Measurements from ENCODE around the gene TAS2R39. TPM values are rescaled to one million over a fixed set of nuclear protein-coding genes. Genes with fewer than 3 reads are reported as not detected.

Gene TAS2R39
- total RNA-seq, 2 experiments from 2014 or later, result not detected

DNA sequence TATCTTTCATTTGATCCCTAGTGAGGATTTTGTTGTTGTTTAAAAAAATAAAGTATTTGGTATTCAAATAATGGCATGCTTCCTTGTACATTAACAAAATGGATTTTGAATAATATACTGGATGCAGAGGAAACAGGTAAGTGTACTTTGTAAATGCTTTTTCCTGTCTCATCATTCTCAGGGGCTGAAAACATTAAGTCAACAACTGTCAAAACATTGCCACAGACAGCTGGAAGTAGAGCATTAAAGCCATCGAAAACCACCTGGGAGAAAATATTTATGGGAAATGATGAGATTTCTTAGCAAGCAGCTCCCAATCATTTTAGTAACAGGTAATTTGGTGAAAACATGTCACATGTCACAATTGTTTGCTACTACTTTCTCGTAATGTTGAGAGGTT lies 10.7 kb downstream of the TAS2R39 start:
- ChIA-PET POLR2A (no interaction called here), CTCF (no interaction called here)
- DNase-seq (no peak), ATAC-seq (ENCODE audit: poor library complexity) (no peak)
- Histone ChIP-seq H3K27me3 (ENCODE audit: control insufficient read depth in 1 of 2, insufficient read depth in 2 of 2, low read length in 2 of 2) (no peaks in the 10 kb centered on the region), H3K36me3 (ENCODE audit: insufficient read depth, low read length) (no peaks in the 10 kb centered on the region), H3K27ac (ENCODE audit: low read depth in 1 of 2, low read length in 2 of 2) (no peak overlapping the region), H3K9me3 (ENCODE audit: control insufficient read depth in 1 of 2, insufficient read depth in 1 of 2, low read length in 2 of 2) (no peaks in the 10 kb centered on the region), H3K4me3 (ENCODE audit: low read length) (no peak overlapping the region), H3K4me1 (ENCODE audit: insufficient read depth, low read length) (no peaks in the 10 kb centered on the region)
- Mint-ChIP-seq H3K9me3 (no peaks in the 10 kb centered on the region), H3K27me3 (peaks cover 4% of the 10 kb centered on the region), H3K4me1 (ENCODE audit: low read depth) (no peaks in the 10 kb centered on the region), H3K36me3 (ENCODE audit: low read depth) (no peaks in the 10 kb centered on the region), H3K4me3 (no peak overlapping the region), H3K27ac (no peak overlapping the region)
- TF ChIP-seq, protein P1, sequence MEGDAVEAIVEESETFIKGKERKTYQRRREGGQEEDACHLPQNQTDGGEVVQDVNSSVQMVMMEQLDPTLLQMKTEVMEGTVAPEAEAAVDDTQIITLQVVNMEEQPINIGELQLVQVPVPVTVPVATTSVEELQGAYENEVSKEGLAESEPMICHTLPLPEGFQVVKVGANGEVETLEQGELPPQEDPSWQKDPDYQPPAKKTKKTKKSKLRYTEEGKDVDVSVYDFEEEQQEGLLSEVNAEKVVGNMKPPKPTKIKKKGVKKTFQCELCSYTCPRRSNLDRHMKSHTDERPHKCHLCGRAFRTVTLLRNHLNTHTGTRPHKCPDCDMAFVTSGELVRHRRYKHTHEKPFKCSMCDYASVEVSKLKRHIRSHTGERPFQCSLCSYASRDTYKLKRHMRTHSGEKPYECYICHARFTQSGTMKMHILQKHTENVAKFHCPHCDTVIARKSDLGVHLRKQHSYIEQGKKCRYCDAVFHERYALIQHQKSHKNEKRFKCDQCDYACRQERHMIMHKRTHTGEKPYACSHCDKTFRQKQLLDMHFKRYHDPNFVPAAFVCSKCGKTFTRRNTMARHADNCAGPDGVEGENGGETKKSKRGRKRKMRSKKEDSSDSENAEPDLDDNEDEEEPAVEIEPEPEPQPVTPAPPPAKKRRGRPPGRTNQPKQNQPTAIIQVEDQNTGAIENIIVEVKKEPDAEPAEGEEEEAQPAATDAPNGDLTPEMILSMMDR (IDR thresholded peaks at IDR 0.05), result no peak
- intact Hi-C loops (cut with DNase I, micrococcal nuclease), result no loop called here

DNA sequence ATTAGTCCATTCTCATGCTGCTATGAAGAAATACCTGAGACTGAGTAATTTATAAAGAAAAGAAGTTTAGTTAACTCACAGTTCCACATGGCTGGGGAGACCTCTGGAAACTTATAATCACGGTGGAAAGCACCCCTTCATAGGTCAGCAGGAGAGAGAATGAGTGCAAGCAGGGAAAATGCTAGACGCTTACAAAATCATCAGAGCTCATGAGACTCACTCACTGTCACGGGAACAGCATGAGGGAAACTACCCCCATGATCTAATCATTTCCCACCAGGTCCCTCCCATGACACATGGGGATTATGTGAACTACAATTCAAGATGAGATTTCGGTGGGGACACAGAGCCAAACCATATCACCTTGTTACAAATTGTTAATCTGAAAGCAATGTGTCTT lies 15.8 kb downstream of the TAS2R39 start:
- Mint-ChIP-seq H3K27me3 (peaks cover 25% of the 10 kb centered on the region), H3K27ac (no peak overlapping the region), H3K9me3 (no peaks in the 10 kb centered on the region), H3K36me3 (ENCODE audit: low read depth) (no peaks in the 10 kb centered on the region), H3K4me1 (ENCODE audit: low read depth) (no peaks in the 10 kb centered on the region), H3K4me3 (no peak overlapping the region)
- POLR2A ChIA-PET, result no interaction called here
- Histone ChIP-seq H3K4me1 (ENCODE audit: insufficient read depth, low read length) (no peaks in the 10 kb centered on the region), H3K36me3 (ENCODE audit: insufficient read depth, low read length) (no peaks in the 10 kb centered on the region), H3K9me3 (ENCODE audit: control insufficient read depth in 1 of 2, insufficient read depth in 1 of 2, low read length in 2 of 2) (no peaks in the 10 kb centered on the region), H3K27me3 (ENCODE audit: control insufficient read depth in 1 of 2, insufficient read depth in 2 of 2, low read length in 2 of 2) (no peaks in the 10 kb centered on the region), H3K27ac (ENCODE audit: low read depth in 1 of 2, low read length in 2 of 2) (no peak overlapping the region), H3K4me3 (ENCODE audit: low read length) (no peak overlapping the region)
- intact Hi-C loops (cut with DNase I, micrococcal nuclease), result no loop called here
- TF ChIP-seq, protein P1 (IDR thresholded peaks at IDR 0.05), result no peak
- ATAC-seq (ENCODE audit: poor library complexity) (no peak), DNase-seq (no peak)
- CTCF ChIA-PET, result no interaction called here

DNA sequence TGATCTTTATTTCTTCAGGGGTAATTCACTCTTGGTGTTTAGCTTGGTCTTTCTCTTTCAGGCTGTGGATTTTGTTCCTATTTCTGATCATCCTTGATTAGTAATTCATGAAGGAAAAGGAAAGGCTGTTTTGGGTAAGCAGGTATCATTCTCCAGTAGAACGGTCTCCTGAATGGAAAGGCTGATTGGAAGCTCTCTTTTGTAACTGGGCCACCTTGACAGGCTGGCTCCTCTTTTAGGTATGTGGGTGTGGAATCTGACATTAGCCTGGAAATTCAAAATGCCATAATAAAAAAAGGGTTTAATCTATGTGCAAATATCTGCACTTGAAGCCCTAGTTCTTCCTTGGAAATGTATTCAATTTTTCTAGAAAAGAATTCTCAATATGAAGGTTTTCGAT lies 18.9 kb downstream of the TAS2R39 start:
- Mint-ChIP-seq H3K27me3 (peaks cover 25% of the 10 kb centered on the region), H3K36me3 (ENCODE audit: low read depth) (no peaks in the 10 kb centered on the region), H3K4me3 (no peak overlapping the region), H3K9me3 (no peaks in the 10 kb centered on the region), H3K4me1 (ENCODE audit: low read depth) (peaks cover 11% of the 10 kb centered on the region), H3K27ac (no peak overlapping the region)
- ChIA-PET CTCF (interaction anchor here (4.1 kb wide), 1 partner anchor 13 kb away, joined by 15 read pairs; no protein-coding TSS in a partner anchor), POLR2A (no interaction called here)
- DNase-seq, result no peak
- intact Hi-C loops (cut with DNase I, micrococcal nuclease), result no loop called here
- Histone ChIP-seq H3K9me3 (ENCODE audit: control insufficient read depth in 1 of 2, insufficient read depth in 1 of 2, low read length in 2 of 2) (no peaks in the 10 kb centered on the region), H3K27ac (ENCODE audit: low read depth in 1 of 2, low read length in 2 of 2) (no peak overlapping the region), H3K27me3 (ENCODE audit: control insufficient read depth in 1 of 2, insufficient read depth in 2 of 2, low read length in 2 of 2) (no peaks in the 10 kb centered on the region), H3K4me1 (ENCODE audit: insufficient read depth, low read length) (peaks cover 11% of the 10 kb centered on the region), H3K36me3 (ENCODE audit: insufficient read depth, low read length) (no peaks in the 10 kb centered on the region), H3K4me3 (ENCODE audit: low read length) (no peak overlapping the region)
- ATAC-seq (ENCODE audit: poor library complexity), result no peak
- TF ChIP-seq, protein P1 (IDR thresholded peaks at IDR 0.05), result no peak
